Dedifferentiated amniotic fluid mesenchymal stem cell (primary cell): ENCODE results near the gene MICALL2.

Source experiments
- DNase-seq: peaks from one replicate; pipeline ENCODE4 v3.0.0-alpha.2; 2016; ENCODE audit errors: extremely low spot score

Gene MICALL2

GRCh38 chr7:1458683-1459511 is at the start of gene MICALL2:
TSS of gene MICALL2 (minus strand) at chr7:1459470. CDS start at chr7:1459326, 144 bp downstream.
- DNase-seq: peak; percentile 71

DNA sequence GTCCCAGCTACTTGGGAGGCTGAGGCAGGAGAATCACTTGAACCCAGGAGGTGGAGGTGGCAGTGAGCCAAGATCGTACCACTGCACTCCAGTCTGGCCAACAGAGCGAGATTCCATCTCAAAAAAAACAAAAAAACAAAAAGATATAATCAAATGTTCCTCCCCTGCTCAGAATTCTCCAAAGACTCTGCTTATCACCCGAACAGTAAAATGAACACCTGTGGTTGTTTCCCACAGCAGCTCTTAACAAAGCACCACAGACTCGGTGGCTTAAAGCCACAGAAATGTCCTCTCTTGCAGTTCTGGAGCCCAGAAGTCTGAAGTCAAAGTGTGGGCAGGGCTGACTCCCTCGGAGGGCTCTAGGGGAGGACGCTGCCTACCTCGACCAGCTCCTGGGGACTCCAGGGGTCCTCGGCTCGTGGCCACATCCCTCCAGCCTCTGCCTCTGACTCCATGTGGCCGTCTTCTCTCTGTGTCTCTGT is 49.0 kb upstream of the MICALL2 start:
- DNase-seq: no peak

- no peak for DNase-seq
Observed at GRCh38 chr7:1505731-1506550, 46.7 kb upstream of the MICALL2 start.

GRCh38 chr7:1503816-1504775 is 44.8 kb upstream of the MICALL2 start, which contains the start of gene INTS1:
TSS of gene INTS1 (minus strand) at chr7:1504389. CDS start at chr7:1503960, 429 bp downstream.
- DNase-seq: peak; percentile 87

- DNase-seq: no peak
Observed at GRCh38 chr7:1503390-1503789, 44.1 kb upstream of the MICALL2 start.

- DNase-seq: no peak
Observed at GRCh38 chr7:1502845-1503244, 43.6 kb upstream of the MICALL2 start.

DNA sequence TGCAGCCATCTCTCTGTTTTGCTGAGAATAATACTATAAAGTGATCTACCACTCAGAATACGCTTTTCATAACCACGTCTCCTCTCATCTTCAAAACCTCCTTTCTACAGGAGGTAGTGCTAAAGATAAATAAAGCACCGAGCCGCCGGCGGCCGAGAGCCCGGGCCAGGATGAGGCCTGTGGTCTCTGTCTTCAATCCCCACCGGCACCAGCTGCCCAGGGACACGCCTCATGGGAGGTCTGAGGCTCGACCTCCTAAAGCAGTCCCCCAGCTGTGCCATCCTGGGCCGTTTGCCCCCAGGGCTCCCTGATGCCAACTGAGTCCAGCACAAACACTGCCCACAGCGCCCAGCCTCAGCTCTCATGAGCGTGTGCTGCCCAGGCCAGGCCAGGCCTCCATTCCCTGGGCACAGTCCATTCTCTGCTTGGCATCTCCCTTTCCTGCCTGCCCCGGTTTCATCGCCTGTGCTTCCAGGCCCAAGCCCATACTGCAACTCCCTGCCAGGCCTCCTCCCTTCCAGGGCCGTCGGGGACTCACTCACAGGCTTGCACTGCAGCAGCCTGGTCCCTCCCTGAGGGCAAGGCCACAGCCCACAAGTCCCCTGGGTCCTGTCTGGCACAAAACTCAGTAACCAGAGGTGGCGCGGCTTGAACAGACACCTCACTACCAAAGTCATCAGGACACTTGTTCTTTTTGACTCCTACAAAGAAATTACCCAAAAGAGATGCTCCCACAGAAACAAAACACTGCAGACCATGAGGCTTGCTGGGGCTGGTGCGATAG is 42.4 kb upstream of the MICALL2 start:
- no peak for DNase-seq

DNA sequence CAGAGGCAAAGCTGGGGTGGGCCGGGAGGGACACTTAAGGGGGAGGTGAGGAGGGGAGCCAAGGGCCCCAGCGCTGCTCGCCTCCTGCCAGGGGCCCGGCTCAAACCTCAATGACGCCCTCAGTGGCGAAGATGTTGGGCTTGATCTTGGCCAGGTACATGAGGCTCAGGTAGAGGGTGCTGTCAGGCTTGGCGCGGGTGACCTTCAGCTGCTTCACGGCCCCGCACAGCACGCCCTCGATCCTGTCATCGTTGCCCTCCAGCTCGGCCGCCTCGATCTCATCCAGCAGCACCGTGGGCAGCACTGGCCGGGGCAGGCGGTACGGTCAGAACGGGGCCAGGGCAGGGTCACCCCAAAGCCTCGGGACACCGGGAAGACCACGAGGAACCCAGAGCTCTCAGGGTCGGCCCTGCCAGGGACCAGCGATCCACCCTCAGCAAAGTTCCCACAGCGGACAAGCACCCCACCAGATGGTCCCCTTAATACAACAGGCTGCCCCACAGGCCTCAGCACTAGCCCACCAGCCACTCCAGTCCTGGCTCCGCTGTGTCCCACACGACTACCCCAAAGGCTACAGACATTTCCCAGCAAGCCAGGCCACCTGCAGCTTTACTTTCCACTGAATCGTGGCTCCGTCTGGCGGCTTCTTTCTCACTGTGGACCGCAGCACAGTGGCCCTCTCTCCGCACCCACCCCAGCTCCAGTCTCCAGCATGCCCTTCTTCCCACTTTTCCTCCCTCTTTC is 41.0 kb upstream of the MICALL2 start:
- no peak for DNase-seq

DNA sequence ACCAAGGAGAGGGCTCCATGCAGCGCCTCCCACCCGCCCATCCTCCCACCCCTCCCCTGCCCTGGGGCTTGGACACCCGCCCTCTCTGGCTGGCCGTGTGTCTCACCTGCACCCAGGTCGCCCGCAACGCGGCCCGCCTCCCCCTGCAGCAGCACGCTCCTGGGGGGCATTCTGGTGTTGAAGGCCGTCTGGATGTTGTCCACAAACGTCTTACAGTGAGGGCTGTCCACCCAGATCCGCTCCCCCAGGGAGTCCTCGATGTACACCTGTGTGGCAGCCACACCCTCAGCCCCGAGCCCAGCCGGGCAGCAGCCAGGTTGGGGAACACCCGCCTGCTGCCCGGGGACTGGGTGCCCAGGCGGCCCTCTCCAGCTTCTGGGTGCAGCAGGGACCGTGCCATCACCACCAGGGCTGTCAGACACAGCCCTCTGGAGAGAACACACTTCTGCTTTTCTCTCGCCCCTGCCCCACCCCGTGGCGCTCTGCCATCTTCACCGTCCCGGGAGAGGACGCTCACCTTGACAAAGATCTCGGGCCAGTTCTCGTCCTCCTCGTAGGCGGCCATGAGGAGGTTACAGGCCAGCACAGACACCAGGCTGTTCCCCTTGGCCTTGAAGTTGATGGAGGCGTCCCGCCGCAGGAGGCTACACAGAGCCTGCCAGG is 40.2 kb upstream of the MICALL2 start:
- no peak for DNase-seq

GRCh38 chr7:1498370-1499305 is 39.4 kb upstream of the MICALL2 start:
- no peak for DNase-seq

- no peak for DNase-seq
Observed at GRCh38 chr7:1497293-1497927, 38.1 kb upstream of the MICALL2 start.

DNA sequence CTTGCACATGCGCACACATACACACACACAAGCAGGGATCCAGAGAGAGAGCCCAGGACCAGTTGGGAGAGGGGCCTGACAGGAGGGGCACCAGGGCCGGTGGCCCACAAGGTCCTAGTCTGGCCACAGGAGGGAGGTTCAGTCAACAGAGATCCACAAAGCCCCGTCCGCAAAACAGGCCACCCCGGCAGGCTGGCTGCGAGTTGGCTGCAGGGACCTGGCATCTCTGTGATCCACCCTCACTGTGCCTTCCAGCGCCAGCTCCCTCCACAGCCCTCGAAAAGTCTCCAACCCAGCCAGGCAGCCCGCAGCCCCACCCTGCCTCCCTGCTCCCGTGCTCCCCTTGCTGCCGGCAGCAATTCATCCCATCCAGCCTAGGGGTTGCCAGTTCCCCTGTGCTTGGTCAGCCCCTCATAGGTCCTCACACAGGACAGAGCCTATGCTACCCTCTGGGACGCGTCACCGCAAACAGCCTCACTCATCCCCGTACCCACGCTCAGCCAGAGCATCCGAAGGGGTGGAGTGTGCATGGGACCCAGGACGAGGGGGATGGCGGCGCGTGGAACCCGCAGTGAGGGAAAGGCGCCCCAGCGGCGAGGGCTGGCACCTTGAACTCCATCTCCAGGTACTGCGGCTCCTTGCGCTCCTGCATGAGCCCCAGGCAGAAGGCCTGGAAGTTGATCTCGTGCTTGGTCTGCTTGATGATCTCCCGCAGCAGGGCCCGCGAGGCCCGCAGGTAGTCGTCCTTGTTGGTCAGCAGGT is 37.4 kb upstream of the MICALL2 start:
- DNase-seq: no peak

DNA sequence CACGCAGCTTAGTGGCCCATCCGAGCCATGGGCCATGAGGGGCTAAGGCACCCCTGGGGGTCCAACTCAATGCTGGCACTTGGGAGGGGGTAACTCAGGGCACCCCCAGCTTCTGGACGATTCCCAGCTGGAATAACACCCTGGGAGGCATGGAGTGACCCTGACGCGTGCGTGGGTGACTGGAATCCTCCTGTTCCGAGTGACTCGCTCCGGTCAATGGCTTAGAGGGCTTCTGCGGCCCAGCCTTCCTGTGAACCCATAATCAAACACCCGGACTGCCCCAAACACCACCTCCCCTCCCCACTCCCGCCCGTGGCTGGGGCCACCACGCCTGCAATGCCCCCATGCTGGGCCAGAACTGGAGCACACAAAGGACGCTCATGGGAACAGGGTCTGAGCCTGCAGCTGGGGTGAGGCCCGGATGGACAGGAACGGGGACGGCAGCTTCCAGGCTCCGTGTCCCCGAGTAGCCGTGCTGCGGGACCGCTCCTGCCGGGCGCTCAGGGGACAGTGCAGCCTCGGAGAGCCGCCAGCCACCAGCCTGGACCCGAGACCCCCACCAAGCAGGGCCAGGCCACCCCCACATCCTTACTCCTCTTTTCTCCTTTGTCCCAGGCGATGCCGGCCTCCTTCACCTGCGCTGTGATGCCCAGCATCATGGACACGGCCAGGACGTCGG is 36.4 kb upstream of the MICALL2 start:
- DNase-seq: no peak

DNA sequence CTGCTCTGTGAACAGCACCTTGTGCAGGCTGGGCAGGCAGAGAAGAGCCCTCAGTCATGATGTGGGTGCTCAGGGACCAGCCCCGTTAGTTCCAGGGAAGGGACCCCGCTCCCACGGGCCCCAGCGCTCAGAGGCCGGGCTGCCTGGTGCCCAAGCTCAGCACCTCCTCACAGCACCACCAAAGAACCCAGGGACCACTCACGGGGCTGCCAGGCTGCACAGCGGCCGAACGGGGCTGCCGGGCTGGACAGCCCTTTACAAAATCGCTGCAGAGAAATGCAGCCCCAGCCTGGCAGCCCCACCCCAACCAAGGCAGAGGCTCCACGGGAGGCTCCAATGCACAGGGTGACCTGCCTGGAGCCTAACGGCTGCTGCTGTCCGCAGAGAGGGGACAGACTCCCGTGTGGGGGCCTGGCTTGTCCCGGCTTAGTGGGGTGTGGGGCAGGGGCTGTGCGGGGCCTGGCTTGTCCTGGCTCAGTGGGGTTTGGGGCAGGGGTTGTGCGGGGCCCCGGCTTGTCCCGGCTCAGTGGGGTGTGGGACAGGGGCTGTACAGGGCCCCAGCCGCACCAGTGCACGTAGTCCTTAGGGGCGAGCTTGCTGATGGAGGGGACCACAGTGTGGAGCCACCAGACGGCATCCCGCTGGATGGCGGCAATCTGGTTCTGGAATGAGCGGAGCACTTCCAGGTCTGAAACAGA is 35.7 kb upstream of the MICALL2 start:
- no peak for DNase-seq

GRCh38 chr7:1494447-1494846 is 35.2 kb upstream of the MICALL2 start:
- no peak for DNase-seq

DNA sequence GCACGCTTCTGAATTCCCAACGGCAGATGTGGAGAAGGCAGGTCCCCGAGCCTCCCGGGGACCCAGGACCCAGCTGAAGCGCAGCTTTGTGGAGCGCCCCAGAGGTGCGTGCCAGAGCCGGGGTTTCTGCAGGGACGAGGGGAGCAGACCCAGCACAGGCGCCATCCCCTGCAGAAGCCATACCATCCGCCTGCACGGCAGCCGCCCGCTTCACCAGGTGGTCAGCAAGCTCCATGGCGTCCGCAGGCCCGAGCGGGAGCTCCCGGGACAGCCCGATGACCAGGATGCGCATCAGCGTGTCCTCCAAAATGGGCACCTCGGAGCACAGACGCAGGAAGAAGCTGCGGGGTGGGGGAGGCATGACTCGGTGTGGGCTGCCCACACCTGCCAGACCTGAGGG is 34.3 kb upstream of the MICALL2 start:
- DNase-seq: no peak
